ENCODE results near the gene VSTM2B.

The VSTM2B gene

GRCh38 chr19:29538651-29539050 lies 12.9 kb downstream of the VSTM2B start:
- H3K4me3 ChIP-seq (ENCODE audit: low read depth, low read length): no peak overlapping the region
- no peak for TF ChIP-seq CTCF (IDR thresholded peaks at IDR 0.05; ENCODE audit: control insufficient read depth, extremely low read depth, insufficient read depth)
- no peak for DNase-seq (ENCODE audit: low read depth)

GRCh38 chr19:29539131-29539530 lies 13.3 kb downstream of the VSTM2B start:
- TF ChIP-seq CTCF (IDR thresholded peaks at IDR 0.05; ENCODE audit: control insufficient read depth, extremely low read depth, insufficient read depth): no peak
- no peak for DNase-seq (ENCODE audit: low read depth)
- H3K4me3 ChIP-seq (ENCODE audit: low read depth, low read length): no peak overlapping the region

DNA sequence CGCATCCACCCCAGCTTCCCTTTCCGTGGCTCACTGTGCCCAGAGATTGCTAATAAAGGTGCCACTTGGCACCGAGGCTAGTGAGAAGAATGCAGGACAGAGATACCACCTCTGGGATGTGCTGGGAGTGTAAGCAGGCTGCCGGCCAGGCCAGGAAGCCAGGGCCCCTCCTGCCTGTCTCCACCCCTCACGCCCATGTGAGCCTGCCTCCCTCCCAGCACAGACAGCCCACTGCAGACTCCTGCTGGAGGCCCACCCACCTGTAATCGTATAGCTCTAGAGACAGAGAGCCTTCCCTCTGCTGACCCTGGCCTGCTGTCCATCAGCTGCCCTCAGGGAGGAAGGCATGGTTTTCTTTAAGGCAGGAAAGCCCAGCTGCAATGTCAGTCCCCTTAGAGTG lies 13.9 kb downstream of the VSTM2B start:
- no peak for DNase-seq (ENCODE audit: low read depth)
- TF ChIP-seq CTCF (IDR thresholded peaks at IDR 0.05; ENCODE audit: control insufficient read depth, extremely low read depth, insufficient read depth): no peak
- H3K4me3 ChIP-seq (ENCODE audit: low read depth, low read length): no peak overlapping the region

DNA sequence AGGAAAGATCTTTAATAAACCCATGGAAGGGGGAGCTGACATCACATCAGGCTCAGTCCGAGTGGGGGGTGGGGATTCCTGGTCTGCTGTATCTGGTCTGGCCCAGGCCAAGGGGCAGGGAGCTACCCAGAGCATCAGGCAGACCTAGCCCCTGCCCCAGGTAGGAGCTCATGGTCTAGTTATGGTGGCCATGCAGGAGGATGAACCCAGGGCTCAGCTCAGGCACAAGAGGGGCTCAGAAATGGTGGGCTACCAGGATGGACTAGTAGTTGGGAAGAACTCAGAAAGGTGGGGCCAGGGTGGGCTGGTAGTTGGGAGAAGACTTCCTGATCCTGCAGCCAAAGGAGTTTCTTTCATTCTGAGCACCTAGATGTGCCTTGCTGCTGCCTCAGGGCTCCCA lies 14.3 kb downstream of the VSTM2B start:
- no peak for DNase-seq (ENCODE audit: low read depth)
- TF ChIP-seq CTCF (IDR thresholded peaks at IDR 0.05; ENCODE audit: control insufficient read depth, extremely low read depth, insufficient read depth): no peak
- no peak overlapping the region for H3K4me3 ChIP-seq (ENCODE audit: low read depth, low read length)

DNA sequence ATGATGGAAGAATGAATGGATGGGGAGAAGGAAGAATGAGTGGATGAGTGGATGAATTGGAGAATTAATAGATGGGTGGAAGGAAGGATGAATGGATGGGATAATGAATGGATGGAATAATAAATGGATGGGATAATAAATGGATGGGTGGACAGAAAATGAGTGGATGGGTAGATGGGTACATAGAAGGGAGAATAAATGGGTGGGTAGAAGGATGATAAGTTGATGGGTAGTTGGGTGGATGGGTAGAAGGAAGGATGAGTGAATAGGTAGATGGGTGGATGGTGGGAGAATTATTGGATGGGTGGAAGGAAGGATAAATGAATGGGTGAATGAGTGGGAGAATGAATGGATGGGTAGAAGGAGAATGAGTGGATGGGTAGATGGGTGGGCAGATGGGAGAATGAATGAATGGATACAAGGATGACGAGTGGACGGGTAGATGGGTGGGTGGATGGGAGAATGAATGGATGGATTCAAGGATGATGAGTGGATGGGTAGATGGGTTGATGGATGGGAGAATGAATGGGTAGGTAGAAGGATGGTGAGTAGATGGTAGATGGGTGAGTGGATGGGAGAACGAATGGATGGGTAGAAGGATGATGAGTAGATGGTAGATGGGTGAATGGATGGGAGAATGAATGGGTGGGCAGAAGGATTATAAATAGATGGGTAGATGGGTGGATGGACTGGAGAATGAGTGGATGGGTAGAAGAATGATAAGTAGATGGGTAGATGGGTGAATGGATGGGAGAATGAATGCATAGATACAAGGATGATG lies 15.9 kb downstream of the VSTM2B start:
- no peak for TF ChIP-seq CTCF (IDR thresholded peaks at IDR 0.05; ENCODE audit: control insufficient read depth, extremely low read depth, insufficient read depth)
- no peak for DNase-seq (ENCODE audit: low read depth)
- no peak overlapping the region for H3K4me3 ChIP-seq (ENCODE audit: low read depth, low read length)

DNA sequence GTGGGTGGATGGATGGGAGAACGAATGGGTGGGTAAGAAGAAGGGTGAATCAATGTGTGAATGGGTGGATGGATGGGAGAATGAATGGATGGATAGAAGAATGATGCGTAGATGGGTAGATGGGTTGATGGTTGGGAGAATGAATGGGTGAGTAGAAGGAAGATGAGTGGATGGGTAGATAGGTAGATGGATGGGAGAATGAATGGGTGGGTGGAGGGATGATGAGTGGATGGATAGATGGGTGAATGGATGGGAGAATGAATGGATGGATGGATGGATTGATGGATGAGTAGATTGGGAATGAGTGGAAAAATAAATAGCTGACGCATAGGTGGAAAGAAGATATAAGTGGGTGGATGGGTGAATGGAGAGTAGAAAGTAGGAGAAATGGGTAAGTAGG lies 16.5 kb downstream of the VSTM2B start:
- no peak for TF ChIP-seq CTCF (IDR thresholded peaks at IDR 0.05; ENCODE audit: control insufficient read depth, extremely low read depth, insufficient read depth)
- H3K4me3 ChIP-seq (ENCODE audit: low read depth, low read length): no peak overlapping the region
- DNase-seq (ENCODE audit: low read depth): no peak

- no peak for DNase-seq (ENCODE audit: low read depth)
- TF ChIP-seq CTCF (IDR thresholded peaks at IDR 0.05; ENCODE audit: control insufficient read depth, extremely low read depth, insufficient read depth): no peak
- no peak overlapping the region for H3K4me3 ChIP-seq (ENCODE audit: low read depth, low read length)
Measured at GRCh38 chr19:29542776-29543175, 17.0 kb downstream of the VSTM2B start.
